LNCaP clone FGC (cell line): Measurements from ENCODE around the gene COPG1.

Experiments used
- DNase-seq: peaks from one replicate; pipeline ENCODE4 v3.0.0-alpha.2; 2011; ENCODE audit warnings: low read depth
- H3K4me3 ChIP-seq: 2 replicates; pipeline ENCODE4 v1.5.1; 2011; ENCODE audit warnings: mild to moderate bottlenecking, low read depth, low read length, control low read depth
- CTCF ChIP-seq: IDR thresholded peaks from 2 replicates; pipeline ENCODE4 v1.5.1; 2012; ENCODE audit warnings: mild to moderate bottlenecking; ENCODE audit not compliant: control insufficient read depth, insufficient read depth; ENCODE audit errors: extremely low read depth

Gene COPG1

DNA sequence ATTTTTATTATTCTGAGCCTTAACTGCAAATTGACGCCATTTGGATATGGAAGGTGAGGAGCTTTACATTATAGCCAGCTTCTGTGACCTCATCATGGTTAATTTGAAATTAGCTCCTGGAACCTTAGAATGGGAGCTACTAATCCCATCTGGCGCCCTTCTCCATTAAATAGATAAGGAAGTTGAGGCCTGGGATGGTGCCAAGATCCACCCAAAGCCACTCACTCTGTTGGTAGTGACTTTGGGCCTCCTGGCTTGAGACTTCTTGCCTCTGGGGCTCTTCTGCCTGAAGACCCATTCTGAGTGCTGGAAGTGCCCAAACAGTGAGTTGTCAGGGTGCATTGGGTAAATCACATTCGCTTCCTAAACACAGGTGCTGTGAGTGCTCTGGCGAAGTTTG is 17.2 kb downstream of the COPG1 start:
- no peak for DNase-seq
- H3K4me3 ChIP-seq, result no peak overlapping the region
- no peak for TF ChIP-seq CTCF

GRCh38 chr3:129268396-129268795 is 19.0 kb downstream of the COPG1 start:
- no peak for DNase-seq
- no peak for TF ChIP-seq CTCF
- H3K4me3 ChIP-seq, result no peak overlapping the region

DNA sequence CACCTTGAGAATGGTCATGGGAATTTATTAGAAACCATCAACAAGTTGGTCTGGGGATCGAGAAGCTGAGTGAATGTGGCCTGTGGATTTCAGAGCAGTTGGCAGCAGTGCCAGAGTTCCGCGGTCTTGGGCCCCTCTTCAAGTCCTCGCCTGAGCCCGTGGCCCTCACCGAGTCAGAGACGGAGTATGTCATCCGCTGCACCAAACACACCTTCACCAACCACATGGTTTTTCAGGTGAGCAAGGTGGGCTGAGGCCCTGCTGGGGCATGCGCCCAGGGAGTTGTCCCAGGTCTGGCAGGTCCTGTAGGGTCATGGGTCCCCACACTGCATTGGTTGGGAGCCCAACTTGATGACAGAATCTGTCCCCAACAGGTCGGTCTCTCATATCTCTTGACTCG is 22.3 kb downstream of the COPG1 start:
- H3K4me3 ChIP-seq, result no peak overlapping the region
- no peak for TF ChIP-seq CTCF

GRCh38 chr3:129276385-129276784 is 27.0 kb downstream of the COPG1 start:
- TF ChIP-seq CTCF, result no peak

More for the DNA sequence above, 22.3 kb downstream of the COPG1 start:
- DNase-seq, result no peak

GRCh38 chr3:129277829-129278271 is 28.4 kb downstream of the COPG1 start:
- H3K4me3 ChIP-seq, result peak overlapping the region; percentile 56
- TF ChIP-seq CTCF, result no peak
- no peak for DNase-seq

More at GRCh38 chr3:129276385-129276784, 27.0 kb downstream of the COPG1 start:
- no peak overlapping the region for H3K4me3 ChIP-seq
- no peak for DNase-seq

DNA sequence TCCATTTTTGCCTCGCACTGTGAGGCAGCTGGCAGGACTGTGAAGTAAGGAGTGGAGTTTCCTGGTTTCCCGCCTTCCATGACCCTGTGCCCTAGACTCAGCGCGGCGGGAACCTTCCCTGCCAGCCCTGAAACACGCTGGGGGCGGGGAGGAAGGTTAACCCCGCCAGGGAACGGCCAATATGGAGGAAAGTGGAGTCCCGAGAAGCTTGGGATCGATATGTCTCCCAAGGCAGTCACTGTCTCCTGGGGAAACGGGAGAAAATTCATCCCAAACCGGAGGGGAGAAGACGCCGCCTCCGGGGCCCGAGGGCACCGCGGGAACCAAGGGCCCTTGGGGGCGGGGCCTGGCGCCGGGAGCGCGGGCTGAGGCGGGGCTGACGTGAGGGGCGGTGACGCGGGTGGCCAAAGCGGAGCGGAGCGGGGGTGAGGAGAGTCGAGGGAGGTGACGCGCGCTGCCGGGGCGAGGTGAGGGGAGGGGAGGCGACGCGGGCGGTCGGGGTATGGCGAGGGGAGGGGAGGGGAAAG is 29.1 kb downstream of the COPG1 start, which contains the start of gene HMCES:
TSS of gene HMCES (plus strand) at position 432 of the 527 bp plus-strand sequence. CDS start 863 bp downstream, outside the sequence.
- no peak for TF ChIP-seq CTCF
- H3K4me3 ChIP-seq, result peak within 1 kb of the TSS; percentile 56
- DNase-seq, result peak; percentile 45
